Measurements from ENCODE around the gene GBP5. TPM values are rescaled to one million over a fixed set of nuclear protein-coding genes. Genes with fewer than 3 reads are reported as not detected.

The GBP5 gene
- total and polyA plus RNA-seq, 4 donors, result 0.78 to 3.8 (median 1.7) TPM

DNA sequence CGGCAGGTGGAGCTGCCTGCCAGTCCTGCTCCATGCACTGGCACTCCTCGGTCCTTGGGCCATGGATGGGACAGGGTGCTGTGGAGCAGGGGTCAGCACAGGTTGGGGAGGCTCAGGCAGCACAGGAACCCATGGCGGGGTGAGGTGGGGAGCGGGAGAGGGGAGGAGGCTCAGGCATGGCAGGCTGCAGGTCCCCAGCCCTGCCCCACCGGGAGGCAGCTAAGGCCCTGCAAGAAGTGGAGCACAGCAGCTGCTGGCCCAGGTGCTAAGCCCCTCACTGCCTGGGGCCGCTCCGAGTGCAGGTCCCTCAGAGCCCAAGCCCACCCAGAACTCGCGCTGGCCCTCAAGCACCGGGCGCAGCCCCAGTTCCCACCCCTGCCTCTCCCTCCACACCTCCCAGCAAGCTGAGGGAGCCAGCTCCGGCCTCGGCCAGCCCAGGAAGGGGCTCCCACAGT lies 691 bp upstream of the GBP5 start:
- Histone ChIP-seq H3K27me3 (ENCODE audit: control insufficient read depth in 4 of 4, insufficient read depth in 4 of 4, low read length in 3 of 4) (no peaks in the 10 kb centered on the region), H3K27ac (ENCODE audit: low read depth in 1 of 2, low read length in 2 of 2) (no peak overlapping the region), H3K9me3 (ENCODE audit: control insufficient read depth in 4 of 4, low read length in 3 of 4) (no peaks in the 10 kb centered on the region), H3K4me3 (ENCODE audit: low read depth in 1 of 3, low read length in 3 of 3) (no peak overlapping the region), H3K36me3 (ENCODE audit: control insufficient read depth in 4 of 4, insufficient read depth in 3 of 4, low read depth in 1 of 4, low read length in 3 of 4) (no peaks in the 10 kb centered on the region), H3K4me1 (ENCODE audit: control insufficient read depth in 4 of 4, insufficient read depth in 4 of 4, low read length in 3 of 4) (no peaks in the 10 kb centered on the region), H3K9ac (ENCODE audit: low read depth in 1 of 2, low read length in 2 of 2) (no peak overlapping the region)
- 91% methylated on average over 13 of the region's 13 CpGs for WGBS
- DNase-seq (ENCODE audit: low spot score), result no peak
- TF ChIP-seq, protein P1, sequence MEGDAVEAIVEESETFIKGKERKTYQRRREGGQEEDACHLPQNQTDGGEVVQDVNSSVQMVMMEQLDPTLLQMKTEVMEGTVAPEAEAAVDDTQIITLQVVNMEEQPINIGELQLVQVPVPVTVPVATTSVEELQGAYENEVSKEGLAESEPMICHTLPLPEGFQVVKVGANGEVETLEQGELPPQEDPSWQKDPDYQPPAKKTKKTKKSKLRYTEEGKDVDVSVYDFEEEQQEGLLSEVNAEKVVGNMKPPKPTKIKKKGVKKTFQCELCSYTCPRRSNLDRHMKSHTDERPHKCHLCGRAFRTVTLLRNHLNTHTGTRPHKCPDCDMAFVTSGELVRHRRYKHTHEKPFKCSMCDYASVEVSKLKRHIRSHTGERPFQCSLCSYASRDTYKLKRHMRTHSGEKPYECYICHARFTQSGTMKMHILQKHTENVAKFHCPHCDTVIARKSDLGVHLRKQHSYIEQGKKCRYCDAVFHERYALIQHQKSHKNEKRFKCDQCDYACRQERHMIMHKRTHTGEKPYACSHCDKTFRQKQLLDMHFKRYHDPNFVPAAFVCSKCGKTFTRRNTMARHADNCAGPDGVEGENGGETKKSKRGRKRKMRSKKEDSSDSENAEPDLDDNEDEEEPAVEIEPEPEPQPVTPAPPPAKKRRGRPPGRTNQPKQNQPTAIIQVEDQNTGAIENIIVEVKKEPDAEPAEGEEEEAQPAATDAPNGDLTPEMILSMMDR (IDR thresholded peaks at IDR 0.05; ENCODE audit: low read depth, low read length, missing input control), result no peak
- no peak for TF ChIP-seq TAF1 (conservative IDR thresholded peaks at IDR 0.05)
- no peak for TF ChIP-seq FOXA1 (IDR thresholded peaks at IDR 0.05)
- no peak for TF ChIP-seq HNF4A (conservative IDR thresholded peaks at IDR 0.05)
- TF ChIP-seq, protein P2, sequence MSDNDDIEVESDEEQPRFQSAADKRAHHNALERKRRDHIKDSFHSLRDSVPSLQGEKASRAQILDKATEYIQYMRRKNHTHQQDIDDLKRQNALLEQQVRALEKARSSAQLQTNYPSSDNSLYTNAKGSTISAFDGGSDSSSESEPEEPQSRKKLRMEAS (IDR thresholded peaks at IDR 0.05), result no peak
- no peak for TF ChIP-seq NR2F2 (IDR thresholded peaks at IDR 0.05)
- TF ChIP-seq SP1 (IDR thresholded peaks at IDR 0.05), result no peak

DNA sequence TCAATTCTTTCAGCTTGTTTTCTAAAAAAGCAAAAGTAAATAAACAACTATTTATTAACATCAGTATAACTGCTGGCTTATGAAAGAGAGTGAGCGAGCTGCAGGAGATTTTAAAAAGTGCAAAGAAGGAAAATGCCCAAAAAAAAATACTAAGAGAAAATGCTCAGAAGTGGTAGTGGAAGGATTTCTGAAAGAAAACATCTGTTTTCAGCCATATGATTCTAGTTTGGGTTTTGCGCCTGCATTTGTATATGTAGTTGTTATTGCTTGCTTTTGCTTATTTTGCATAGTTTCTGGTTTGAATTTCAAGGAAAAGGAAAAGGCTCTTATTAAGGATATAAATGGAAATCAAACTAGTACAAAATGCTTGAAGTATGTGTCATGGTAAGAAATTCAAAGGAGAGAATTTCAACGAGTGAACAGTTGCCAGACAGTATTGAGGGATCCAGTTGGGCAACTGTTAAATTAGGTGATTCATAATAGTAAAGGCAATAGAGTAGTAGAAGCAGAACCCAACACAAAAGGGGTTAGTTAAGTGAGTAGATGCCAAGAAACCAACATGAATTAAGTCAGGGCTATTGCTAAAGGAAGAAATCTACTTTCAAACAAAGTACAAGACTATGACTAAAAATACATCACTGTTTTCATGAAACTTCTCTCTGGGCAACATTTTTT lies 1.2 kb downstream of the GBP5 start:
- Histone ChIP-seq H3K9ac (ENCODE audit: low read depth in 1 of 2, low read length in 2 of 2) (peak overlapping the region in 1 of 2 donors; percentile 28), H3K27me3 (ENCODE audit: control insufficient read depth in 4 of 4, insufficient read depth in 4 of 4, low read length in 3 of 4) (no peaks in the 10 kb centered on the region), H3K9me3 (ENCODE audit: control insufficient read depth in 4 of 4, low read length in 3 of 4) (no peaks in the 10 kb centered on the region), H3K4me3 (ENCODE audit: low read depth in 1 of 3, low read length in 3 of 3) (no peak overlapping the region), H3K4me1 (ENCODE audit: control insufficient read depth in 4 of 4, insufficient read depth in 4 of 4, low read length in 3 of 4) (no peaks in the 10 kb centered on the region), H3K36me3 (ENCODE audit: control insufficient read depth in 4 of 4, insufficient read depth in 3 of 4, low read depth in 1 of 4, low read length in 3 of 4) (no peaks in the 10 kb centered on the region), H3K27ac (ENCODE audit: low read depth in 1 of 2, low read length in 2 of 2) (no peak overlapping the region)
- TF ChIP-seq, protein P3, sequence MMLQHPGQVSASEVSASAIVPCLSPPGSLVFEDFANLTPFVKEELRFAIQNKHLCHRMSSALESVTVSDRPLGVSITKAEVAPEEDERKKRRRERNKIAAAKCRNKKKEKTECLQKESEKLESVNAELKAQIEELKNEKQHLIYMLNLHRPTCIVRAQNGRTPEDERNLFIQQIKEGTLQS (IDR thresholded peaks at IDR 0.05), result no peak
- no peak for TF ChIP-seq JUND (IDR thresholded peaks at IDR 0.05)
- TF ChIP-seq EGR1 (IDR thresholded peaks at IDR 0.05; ENCODE audit: low read depth in 2 of 2), result no peak
- no peak for TF ChIP-seq HNF4A (conservative IDR thresholded peaks at IDR 0.05)
- TF ChIP-seq, protein P2 (IDR thresholded peaks at IDR 0.05), result no peak
- TF ChIP-seq RXRA (IDR thresholded peaks at IDR 0.05), result no peak
- no peak for TF ChIP-seq RAD21 (IDR thresholded peaks at IDR 0.05)
- no peak for TF ChIP-seq GABPA (IDR thresholded peaks at IDR 0.05 in 1 of 2, conservative IDR thresholded peaks at IDR 0.05 in 1 of 2)
- no peak for TF ChIP-seq YY1 (IDR thresholded peaks at IDR 0.05)
- no peak for TF ChIP-seq SP1 (IDR thresholded peaks at IDR 0.05)
- TF ChIP-seq, protein P4, sequence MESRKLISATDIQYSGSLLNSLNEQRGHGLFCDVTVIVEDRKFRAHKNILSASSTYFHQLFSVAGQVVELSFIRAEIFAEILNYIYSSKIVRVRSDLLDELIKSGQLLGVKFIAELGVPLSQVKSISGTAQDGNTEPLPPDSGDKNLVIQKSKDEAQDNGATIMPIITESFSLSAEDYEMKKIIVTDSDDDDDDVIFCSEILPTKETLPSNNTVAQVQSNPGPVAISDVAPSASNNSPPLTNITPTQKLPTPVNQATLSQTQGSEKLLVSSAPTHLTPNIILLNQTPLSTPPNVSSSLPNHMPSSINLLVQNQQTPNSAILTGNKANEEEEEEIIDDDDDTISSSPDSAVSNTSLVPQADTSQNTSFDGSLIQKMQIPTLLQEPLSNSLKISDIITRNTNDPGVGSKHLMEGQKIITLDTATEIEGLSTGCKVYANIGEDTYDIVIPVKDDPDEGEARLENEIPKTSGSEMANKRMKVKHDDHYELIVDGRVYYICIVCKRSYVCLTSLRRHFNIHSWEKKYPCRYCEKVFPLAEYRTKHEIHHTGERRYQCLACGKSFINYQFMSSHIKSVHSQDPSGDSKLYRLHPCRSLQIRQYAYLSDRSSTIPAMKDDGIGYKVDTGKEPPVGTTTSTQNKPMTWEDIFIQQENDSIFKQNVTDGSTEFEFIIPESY (IDR thresholded peaks at IDR 0.05), result no peak
- TF ChIP-seq NR2F2 (IDR thresholded peaks at IDR 0.05), result no peak
- TF ChIP-seq, protein P1 (IDR thresholded peaks at IDR 0.05; ENCODE audit: low read depth, low read length, missing input control), result no peak
- TF ChIP-seq FOXA1 (IDR thresholded peaks at IDR 0.05), result no peak
- WGBS, result 77% methylated on average over 3 of the region's 3 CpGs
- DNase-seq (ENCODE audit: low spot score), result no peak
